MM.1S (cell line): ENCODE results near the gene PAFAH1B1.

Experiments
- DNase-seq: peaks from one replicate; pipeline ENCODE4 v3.0.0-alpha.2; 2015
- H2AFZ ChIP-seq: fragments of 300-600 bp; sonication (generic); 2 replicates; pipeline ENCODE4 v1.6.0; 2016; ENCODE audit warnings: antibody characterized with exemption, low read length
- H3F3A ChIP-seq: fragments of 300-600 bp; sonication (generic); 2 replicates; pipeline ENCODE4 v1.6.1; 2016; ENCODE audit warnings: mild to moderate bottlenecking, antibody characterized with exemption, low read length, moderate library complexity, mixed read lengths; ENCODE audit not compliant: insufficient read depth
- H3K27ac ChIP-seq: fragments of 300-600 bp; sonication (generic); 2 replicates; pipeline ENCODE4 v1.5.1; 2016; ENCODE audit warnings: mild to moderate bottlenecking, low read length
- H3K27me3 ChIP-seq: fragments of 300-600 bp; sonication (generic); replicated peaks from 2 replicates; pipeline ENCODE4 v1.6.0; 2016; ENCODE audit warnings: low read length; ENCODE audit not compliant: insufficient read depth
- H3K36me3 ChIP-seq: fragments of 300-600 bp; sonication (generic); replicated peaks from 2 replicates; pipeline ENCODE4 v1.6.1; 2016; ENCODE audit warnings: mild to moderate bottlenecking, low read length, mixed read lengths; ENCODE audit not compliant: insufficient read depth
- H3K4me1 ChIP-seq: fragments of 300-600 bp; sonication (generic); 2 replicates; pipeline ENCODE4 v1.6.1; 2016; ENCODE audit warnings: low read length, mixed read lengths
- H3K4me2 ChIP-seq: fragments of 300-600 bp; sonication (generic); 2 replicates; pipeline ENCODE4 v1.6.0; 2016; ENCODE audit warnings: low read depth, low read length
- H3K4me3 ChIP-seq: fragments of 300-600 bp; sonication (generic); 2 replicates; pipeline ENCODE4 v1.5.1; 2016; ENCODE audit warnings: low read length, mixed read lengths
- H3K79me2 ChIP-seq: fragments of 300-600 bp; sonication (generic); 2 replicates; pipeline ENCODE4 v1.6.1; 2016; ENCODE audit warnings: mixed run types, low read length, mixed read lengths
- H3K9ac ChIP-seq: fragments of 300-600 bp; sonication (generic); 2 replicates; pipeline ENCODE4 v1.6.1; 2016; ENCODE audit warnings: low read length, mixed read lengths
- H3K9me2 ChIP-seq: fragments of 300-600 bp; sonication (generic); replicated peaks from 2 replicates; pipeline ENCODE4 v1.6.1; 2016; ENCODE audit warnings: mild to moderate bottlenecking, low read length, mixed read lengths; ENCODE audit not compliant: insufficient read depth
- H3K9me3 ChIP-seq: fragments of 300-600 bp; sonication (generic); replicated peaks from 2 replicates; pipeline ENCODE4 v1.6.1; 2016; ENCODE audit warnings: mild to moderate bottlenecking, low read length, mixed read lengths; ENCODE audit not compliant: insufficient read depth
- H4K20me1 ChIP-seq: fragments of 300-600 bp; sonication (generic); 2 replicates; pipeline ENCODE4 v1.6.1; 2016; ENCODE audit warnings: mild to moderate bottlenecking, low read length, moderate library complexity, mixed read lengths; ENCODE audit not compliant: insufficient read depth
- EZH2 ChIP-seq: fragments of 300-600 bp; sonication (generic); optimal IDR thresholded peaks from 2 replicates; pipeline ENCODE3; 2017; ENCODE audit warnings: low read depth, mild to moderate bottlenecking, antibody characterized with exemption, low read length, mixed read lengths
- EZH2phosphoT487 ChIP-seq: fragments of 300-600 bp; sonication (generic); IDR thresholded peaks from 2 replicates; pipeline ENCODE4 v1.6.1; 2018; ENCODE audit warnings: antibody characterized with exemption, low read length
- TF ChIP-seq, protein P1 (sequence below): fragments of 300-600 bp; sonication (generic); IDR thresholded peaks from 2 replicates; pipeline ENCODE4 v1.5.1; 2016; ENCODE audit warnings: antibody characterized with exemption, low read length, mixed read lengths

Gene PAFAH1B1

DNA sequence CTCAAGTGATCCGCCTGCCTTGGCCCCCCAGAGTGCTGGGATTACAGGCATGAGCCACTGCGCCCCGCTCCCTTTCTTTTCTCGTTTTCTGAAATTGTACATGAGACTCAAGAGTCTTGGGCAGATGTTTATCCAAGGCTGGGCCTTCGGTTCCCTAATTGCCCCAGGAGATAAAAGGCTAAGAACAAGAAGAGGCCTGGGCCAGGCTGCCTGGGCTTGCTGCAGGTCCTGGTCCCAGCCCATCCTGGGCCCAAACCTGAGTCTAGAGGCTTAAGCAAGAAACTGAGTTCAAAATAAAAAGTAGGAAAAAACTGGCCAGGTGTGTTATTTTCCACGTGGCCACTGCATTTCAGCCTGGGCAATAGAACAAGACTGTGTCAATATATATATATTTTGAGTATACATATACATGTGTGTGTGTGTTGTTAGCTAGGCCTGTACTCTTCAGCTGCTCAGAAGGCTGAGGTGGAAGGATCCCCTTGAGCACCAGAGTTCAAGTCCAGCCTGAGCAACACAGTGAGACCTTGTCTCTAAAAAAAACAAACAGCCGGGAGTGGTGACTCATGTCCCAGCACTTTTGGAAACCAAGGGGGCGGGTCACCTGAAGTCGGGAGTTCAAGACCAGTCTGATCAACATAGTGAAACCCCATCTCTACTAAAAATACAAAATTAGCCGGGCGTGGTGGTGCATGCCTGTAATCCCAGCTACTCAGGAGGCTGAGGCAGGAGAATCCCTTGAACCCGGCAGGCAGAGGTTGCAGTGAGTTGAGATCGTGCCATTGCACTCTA lies 124.9 kb downstream of the PAFAH1B1 start:
- H3F3A ChIP-seq = no peaks in the 10 kb centered on the region
- no peaks in the 10 kb centered on the region for H3K4me1 ChIP-seq
- H3K9me3 ChIP-seq = no peaks in the 10 kb centered on the region
- H3K36me3 ChIP-seq = no peaks in the 10 kb centered on the region
- H3K9ac ChIP-seq = no peak overlapping the region
- no peaks in the 10 kb centered on the region for H3K9me2 ChIP-seq
- TF ChIP-seq EZH2phosphoT487 (no peak), EZH2 (no peak)
- TF ChIP-seq, protein P1, sequence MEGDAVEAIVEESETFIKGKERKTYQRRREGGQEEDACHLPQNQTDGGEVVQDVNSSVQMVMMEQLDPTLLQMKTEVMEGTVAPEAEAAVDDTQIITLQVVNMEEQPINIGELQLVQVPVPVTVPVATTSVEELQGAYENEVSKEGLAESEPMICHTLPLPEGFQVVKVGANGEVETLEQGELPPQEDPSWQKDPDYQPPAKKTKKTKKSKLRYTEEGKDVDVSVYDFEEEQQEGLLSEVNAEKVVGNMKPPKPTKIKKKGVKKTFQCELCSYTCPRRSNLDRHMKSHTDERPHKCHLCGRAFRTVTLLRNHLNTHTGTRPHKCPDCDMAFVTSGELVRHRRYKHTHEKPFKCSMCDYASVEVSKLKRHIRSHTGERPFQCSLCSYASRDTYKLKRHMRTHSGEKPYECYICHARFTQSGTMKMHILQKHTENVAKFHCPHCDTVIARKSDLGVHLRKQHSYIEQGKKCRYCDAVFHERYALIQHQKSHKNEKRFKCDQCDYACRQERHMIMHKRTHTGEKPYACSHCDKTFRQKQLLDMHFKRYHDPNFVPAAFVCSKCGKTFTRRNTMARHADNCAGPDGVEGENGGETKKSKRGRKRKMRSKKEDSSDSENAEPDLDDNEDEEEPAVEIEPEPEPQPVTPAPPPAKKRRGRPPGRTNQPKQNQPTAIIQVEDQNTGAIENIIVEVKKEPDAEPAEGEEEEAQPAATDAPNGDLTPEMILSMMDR = no peak
- no peaks in the 10 kb centered on the region for H4K20me1 ChIP-seq
- H3K4me2 ChIP-seq = no peak overlapping the region
- H3K79me2 ChIP-seq = no peaks in the 10 kb centered on the region
- H3K27me3 ChIP-seq = peaks cover 24% of the 10 kb centered on the region
- H2AFZ ChIP-seq = no peak overlapping the region
- H3K4me3 ChIP-seq = no peak overlapping the region
- H3K27ac ChIP-seq = no peak overlapping the region
- no peak for DNase-seq

DNA sequence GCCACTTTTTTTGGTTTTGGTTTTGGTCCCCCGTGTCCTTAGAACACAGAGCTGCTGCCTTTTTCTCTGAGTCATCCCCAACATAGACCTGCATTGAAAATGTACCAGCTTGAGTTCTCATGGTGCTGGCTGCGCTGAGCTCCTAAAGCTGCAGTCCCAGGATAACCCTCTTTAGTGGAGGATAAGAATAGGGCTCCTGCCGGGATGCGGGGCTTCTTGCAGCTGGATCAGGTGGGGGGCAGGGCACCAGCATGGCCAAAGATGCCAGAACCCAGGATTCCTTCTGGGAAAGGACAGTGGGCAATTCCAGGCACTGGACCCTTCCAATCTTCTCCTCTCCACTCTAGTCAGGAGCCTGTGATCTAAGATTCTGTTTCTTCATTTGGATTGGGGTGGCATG lies 126.4 kb downstream of the PAFAH1B1 start:
- Histone ChIP-seq H3K79me2 (no peaks in the 10 kb centered on the region), H3K27me3 (peaks cover 28% of the 10 kb centered on the region), H3K4me3 (no peak overlapping the region), H3K4me2 (no peak overlapping the region), H3K9me2 (no peaks in the 10 kb centered on the region), H3F3A (no peaks in the 10 kb centered on the region), H3K9ac (no peak overlapping the region), H3K9me3 (no peaks in the 10 kb centered on the region), H3K27ac (no peak overlapping the region), H4K20me1 (no peaks in the 10 kb centered on the region), H3K4me1 (no peaks in the 10 kb centered on the region), H3K36me3 (no peaks in the 10 kb centered on the region), H2AFZ (no peak overlapping the region)
- TF ChIP-seq EZH2phosphoT487 (no peak), EZH2 (no peak)
- TF ChIP-seq, protein P1 = no peak
- no peak for DNase-seq

DNA sequence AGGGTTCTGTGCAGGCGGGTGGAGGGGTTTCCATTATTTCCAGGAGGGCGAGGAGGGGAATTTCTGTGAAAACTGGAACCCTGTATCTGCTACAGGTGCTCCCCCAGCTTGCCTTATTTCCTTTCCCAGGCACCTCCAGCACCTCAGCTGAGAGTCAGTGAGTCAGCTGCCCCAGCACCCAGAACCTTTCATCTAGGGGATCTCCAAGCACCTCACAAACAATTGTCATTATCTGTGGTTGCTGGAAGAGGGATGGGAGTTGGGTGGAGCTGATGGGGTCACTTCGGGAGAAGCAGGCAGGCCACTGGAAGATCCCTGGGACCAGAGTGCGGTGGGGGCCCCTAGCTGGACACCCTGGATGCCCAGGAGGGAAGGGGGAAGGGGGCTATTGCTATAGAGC lies 128.1 kb downstream of the PAFAH1B1 start:
- Histone ChIP-seq H3K36me3 (no peaks in the 10 kb centered on the region), H3K4me2 (no peak overlapping the region), H3K4me3 (no peak overlapping the region), H3F3A (no peaks in the 10 kb centered on the region), H3K27ac (no peak overlapping the region), H3K9me2 (no peaks in the 10 kb centered on the region), H3K27me3 (peaks cover 35% of the 10 kb centered on the region), H3K9ac (no peak overlapping the region), H3K4me1 (no peaks in the 10 kb centered on the region), H4K20me1 (no peaks in the 10 kb centered on the region), H2AFZ (no peak overlapping the region), H3K9me3 (no peaks in the 10 kb centered on the region), H3K79me2 (no peaks in the 10 kb centered on the region)
- TF ChIP-seq EZH2 (no peak), EZH2phosphoT487 (no peak)
- TF ChIP-seq, protein P1 = no peak
- no peak for DNase-seq
